Uterus (tissue), 2 donors: Measurements from ENCODE around the gene TMA7B.

Experiments
- POLR2A ChIP-seq, 2 donors: fragments of 450-650 bp; IDR thresholded peaks; one replicate each; pipeline ENCODE4 v1.6.1; 2016; ENCODE audit warnings: antibody characterized with exemption in 2 of 2, mild to moderate bottlenecking in 1 of 2, moderate library complexity in 1 of 2
- TF ChIP-seq, protein P1 (sequence below), 4 experiments: fragments of 200-600 bp in 2 of 4; fragments of 450-650 bp in 2 of 4; sonication (generic) in 2 of 4; IDR thresholded peaks; one replicate each; pipeline ENCODE4 v1.5.1; 2016 to 2019; ENCODE audit warnings: antibody characterized with exemption in 4 of 4, mild to moderate bottlenecking in 2 of 4, moderate library complexity in 1 of 4

DNA sequence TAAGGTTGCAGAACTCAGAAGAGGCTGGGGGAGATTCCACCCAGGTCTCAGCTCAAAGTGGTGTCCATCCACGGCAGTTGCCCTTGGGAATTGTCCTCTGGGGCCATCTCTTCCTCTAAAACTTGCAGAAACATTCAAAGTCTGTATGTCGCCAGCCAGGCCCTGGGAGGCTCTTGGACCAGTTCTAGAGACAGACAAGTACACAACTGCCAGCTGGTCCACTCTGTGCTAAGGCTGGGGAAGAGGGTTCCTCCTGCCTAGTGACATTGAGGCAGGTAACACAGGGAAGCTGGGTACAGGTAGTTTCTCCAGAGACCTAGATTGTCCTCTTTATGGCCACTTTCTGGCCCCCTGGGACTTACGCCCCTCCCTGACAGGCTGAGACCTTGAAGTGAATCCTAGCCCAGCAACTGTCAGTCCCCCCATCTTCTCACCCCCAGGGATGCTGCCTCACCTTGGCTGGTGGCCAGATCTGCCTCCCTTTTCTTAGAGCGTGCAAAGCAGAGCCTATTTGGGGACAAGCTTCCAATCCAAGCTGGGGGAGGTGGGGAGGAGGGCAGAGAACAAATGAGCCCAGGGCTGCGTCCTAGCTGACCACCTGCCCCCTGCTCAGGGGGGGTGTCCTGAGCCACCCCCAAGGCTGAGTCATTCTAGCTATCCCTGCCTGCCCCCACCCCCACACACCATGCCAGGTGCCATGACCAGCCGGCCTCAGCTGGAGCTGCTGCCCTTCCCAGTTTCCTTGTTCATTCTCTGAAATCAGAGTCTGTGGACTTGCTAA, 42.9 kb downstream of the TMA7B start:
- TF ChIP-seq, protein P1, sequence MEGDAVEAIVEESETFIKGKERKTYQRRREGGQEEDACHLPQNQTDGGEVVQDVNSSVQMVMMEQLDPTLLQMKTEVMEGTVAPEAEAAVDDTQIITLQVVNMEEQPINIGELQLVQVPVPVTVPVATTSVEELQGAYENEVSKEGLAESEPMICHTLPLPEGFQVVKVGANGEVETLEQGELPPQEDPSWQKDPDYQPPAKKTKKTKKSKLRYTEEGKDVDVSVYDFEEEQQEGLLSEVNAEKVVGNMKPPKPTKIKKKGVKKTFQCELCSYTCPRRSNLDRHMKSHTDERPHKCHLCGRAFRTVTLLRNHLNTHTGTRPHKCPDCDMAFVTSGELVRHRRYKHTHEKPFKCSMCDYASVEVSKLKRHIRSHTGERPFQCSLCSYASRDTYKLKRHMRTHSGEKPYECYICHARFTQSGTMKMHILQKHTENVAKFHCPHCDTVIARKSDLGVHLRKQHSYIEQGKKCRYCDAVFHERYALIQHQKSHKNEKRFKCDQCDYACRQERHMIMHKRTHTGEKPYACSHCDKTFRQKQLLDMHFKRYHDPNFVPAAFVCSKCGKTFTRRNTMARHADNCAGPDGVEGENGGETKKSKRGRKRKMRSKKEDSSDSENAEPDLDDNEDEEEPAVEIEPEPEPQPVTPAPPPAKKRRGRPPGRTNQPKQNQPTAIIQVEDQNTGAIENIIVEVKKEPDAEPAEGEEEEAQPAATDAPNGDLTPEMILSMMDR (IDR thresholded peaks at IDR 0.05): no peak
- no peak for TF ChIP-seq POLR2A (IDR thresholded peaks at IDR 0.05)
